ENCODE results near the gene FUT7.

DNA sequence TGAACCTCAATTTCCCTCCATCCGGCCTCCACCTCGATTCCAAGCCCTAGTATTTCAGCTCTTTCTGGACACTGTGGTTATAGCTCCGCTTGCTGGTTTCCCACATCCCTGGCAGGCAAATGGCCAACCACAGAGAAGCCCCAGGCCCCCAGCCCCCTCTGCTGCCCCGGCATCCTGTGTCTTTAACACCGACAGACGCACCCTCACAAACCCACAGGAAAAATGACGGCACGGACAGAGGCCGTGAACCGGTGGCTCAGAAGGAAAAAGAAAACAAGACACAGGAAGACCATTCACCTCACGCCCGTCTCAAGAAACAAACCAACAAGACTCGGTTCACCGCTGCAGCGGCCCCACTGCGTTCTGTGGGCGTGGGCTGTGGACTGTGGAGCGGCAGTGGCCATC lies 34.1 kb downstream of the FUT7 start:
- TF ChIP-seq PML (IDR thresholded peaks at IDR 0.05; ENCODE audit: low read length) (no peak), SETDB1 (IDR thresholded peaks at IDR 0.05; ENCODE audit: low read length) (no peak), ZNF766 (CRISPR knock-in tag; conservative IDR thresholded peaks at IDR 0.05) (no peak), SMC3 (conservative IDR thresholded peaks at IDR 0.05; ENCODE audit: insufficient read depth, low read depth, low read length) (no peak), POLR2A (conservative IDR thresholded peaks at IDR 0.05) (no peak), ETV6 (IDR thresholded peaks at IDR 0.05; ENCODE audit: borderline replicate concordance in 1 of 2, low read depth in 2 of 2, low read length in 1 of 2) (no peak), ETV6 (CRISPR knock-in tag; IDR thresholded peaks at IDR 0.05; ENCODE audit: borderline replicate concordance) (no peak), TCF7L2 (IDR thresholded peaks at IDR 0.05; ENCODE audit: low read depth, low read length) (no peak)
